Measurements from ENCODE around the gene SLC35F3. TPM values are rescaled to one million over a fixed set of nuclear protein-coding genes. Genes with fewer than 3 reads are reported as not detected.

SLC35F3 gene
- total RNA-seq, 2 donors from 2014 or later = 0.13 TPM; not detected in 1

- peak; percentile 79 for TF ChIP-seq CTCF (IDR thresholded peaks at IDR 0.05)
- H3K27me3 ChIP-seq = no peaks in the 10 kb centered on the region
- no peaks in the 10 kb centered on the region for H3K36me3 ChIP-seq
- H3K9me3 ChIP-seq = no peaks in the 10 kb centered on the region
- H3K4me1 ChIP-seq = no peaks in the 10 kb centered on the region
- no peak overlapping the region for H3K27ac ChIP-seq
- intact Hi-C loops (cut with DNase I) = no loop called here
- H3K9ac ChIP-seq (ENCODE audit: low read depth in 2 of 2, low read length in 2 of 2) = no peak overlapping the region
- no peak overlapping the region for H3K4me3 ChIP-seq
- no peak for DNase-seq
These were observed 250.1 kb downstream of the SLC35F3 start for GRCh38 chr1:234154320-234155251.

GRCh38 chr1:234162661-234163060 is 258.2 kb downstream of the SLC35F3 start:
- Histone ChIP-seq H3K4me3 (no peak overlapping the region), H3K4me1 (no peaks in the 10 kb centered on the region), H3K27ac (no peak overlapping the region), H3K27me3 (no peaks in the 10 kb centered on the region), H3K9me3 (no peaks in the 10 kb centered on the region), H3K9ac (ENCODE audit: low read depth in 2 of 2, low read length in 2 of 2) (no peak overlapping the region), H3K36me3 (no peaks in the 10 kb centered on the region)
- intact Hi-C loops (cut with DNase I) = no loop called here
- no peak for DNase-seq
- TF ChIP-seq CTCF (IDR thresholded peaks at IDR 0.05) = no peak

- H3K27ac ChIP-seq = no peak overlapping the region
- H3K4me3 ChIP-seq = no peak overlapping the region
- no peak overlapping the region for H3K9ac ChIP-seq (ENCODE audit: low read depth in 2 of 2, low read length in 2 of 2)
- intact Hi-C loops (cut with DNase I) = no loop called here
- H3K4me1 ChIP-seq = no peaks in the 10 kb centered on the region
- no peak for DNase-seq
- TF ChIP-seq CTCF (IDR thresholded peaks at IDR 0.05) = no peak
- H3K36me3 ChIP-seq = no peaks in the 10 kb centered on the region
- H3K27me3 ChIP-seq = no peaks in the 10 kb centered on the region
- H3K9me3 ChIP-seq = no peaks in the 10 kb centered on the region
These were observed 258.9 kb downstream of the SLC35F3 start for GRCh38 chr1:234163267-234163919.

- Histone ChIP-seq H3K4me3 (no peak overlapping the region), H3K27me3 (no peaks in the 10 kb centered on the region), H3K9ac (ENCODE audit: low read depth in 2 of 2, low read length in 2 of 2) (no peak overlapping the region), H3K27ac (no peak overlapping the region), H3K36me3 (no peaks in the 10 kb centered on the region), H3K4me1 (no peaks in the 10 kb centered on the region), H3K9me3 (no peaks in the 10 kb centered on the region)
- intact Hi-C loops (cut with DNase I) = no loop called here
- DNase-seq = no peak
- TF ChIP-seq CTCF (IDR thresholded peaks at IDR 0.05) = no peak
These were observed 259.7 kb downstream of the SLC35F3 start for GRCh38 chr1:234164098-234164709.

- Histone ChIP-seq H3K4me3 (no peak overlapping the region), H3K27me3 (no peaks in the 10 kb centered on the region)
These were observed 263.7 kb downstream of the SLC35F3 start for GRCh38 chr1:234168061-234168724.

More at GRCh38 chr1:234168061-234168724, 263.7 kb downstream of the SLC35F3 start:
- no peak for DNase-seq
- Histone ChIP-seq H3K9me3 (no peaks in the 10 kb centered on the region), H3K4me1 (no peaks in the 10 kb centered on the region), H3K36me3 (no peaks in the 10 kb centered on the region), H3K9ac (ENCODE audit: low read depth in 2 of 2, low read length in 2 of 2) (no peak overlapping the region), H3K27ac (no peak overlapping the region)
- TF ChIP-seq CTCF (IDR thresholded peaks at IDR 0.05) = no peak
- intact Hi-C loops (cut with DNase I) = no loop called here

Measured in colonic mucosa (tissue), 4 donors.